ENCODE results near the gene ACD. TPM values are rescaled to one million over a fixed set of nuclear protein-coding genes. Genes with fewer than 3 reads are reported as not detected.
A peak's percentile ranks its signal among the peaks of the same experiment; 100 is the strongest.

The ACD gene
- total and polyA plus RNA-seq, 9 of the 15 experiments (the other 6 are each of a cell fraction or from before 2014, with no cell fraction given), result 4.2 to 47.4 (median 19.2) TPM

DNA sequence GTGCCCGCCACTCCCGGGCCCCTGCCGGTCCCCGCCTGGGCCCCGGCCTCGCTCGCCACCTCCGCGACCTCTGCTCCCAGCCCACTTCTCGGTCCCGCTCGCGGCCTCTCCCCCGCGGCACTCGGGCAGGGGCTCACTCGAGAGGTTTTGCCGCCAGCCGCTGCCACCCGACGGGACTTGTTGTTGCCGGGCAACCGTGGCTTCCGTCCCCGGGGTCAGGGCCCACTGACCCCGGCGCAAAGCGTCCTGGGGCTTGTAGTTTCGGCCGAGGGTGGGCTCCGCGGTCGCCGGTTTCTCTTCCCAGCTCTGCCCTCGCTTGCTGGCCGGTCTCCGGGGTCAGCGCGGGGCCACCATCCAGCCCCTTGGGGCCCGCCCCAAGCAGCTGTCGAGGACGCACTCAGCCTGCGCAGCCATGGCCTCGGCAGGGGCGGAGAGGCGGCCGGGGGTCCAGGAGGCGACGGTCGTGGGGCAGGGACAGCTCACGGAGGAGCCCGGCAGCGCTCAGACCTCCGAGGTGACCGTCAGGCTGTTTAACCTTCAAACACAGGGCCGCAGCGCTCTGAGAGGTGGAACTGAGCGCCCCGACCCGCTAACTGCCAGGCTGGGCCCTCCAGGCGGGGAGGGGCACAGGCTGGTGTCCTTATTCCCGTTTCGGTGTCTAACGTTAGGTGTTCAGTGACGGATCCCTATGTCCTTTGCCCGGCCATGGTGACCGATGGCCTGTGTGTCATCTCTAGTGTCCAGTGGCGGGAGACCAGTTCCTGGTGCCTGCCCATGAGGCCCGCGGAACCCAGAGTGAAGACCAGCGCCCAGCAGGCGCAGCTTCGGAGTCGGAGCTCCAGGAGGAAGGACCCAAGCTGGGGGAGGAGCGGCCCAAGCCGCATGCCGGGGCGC lies 6.7 kb upstream of the ACD start, which contains the start of the genes C16orf86 and ENKD1 (continued):
- TF ChIP-seq PCBP2 (IDR thresholded peaks at IDR 0.05; ENCODE audit: low read depth, low read length, poor library complexity, severe bottlenecking) (no peak), POU5F1 (IDR thresholded peaks at IDR 0.05; ENCODE audit: borderline replicate concordance, low read depth, low read length, partially characterized antibody) (no peak), ZBED1 (IDR thresholded peaks at IDR 0.05) (no peak), ILK (tag; IDR thresholded peaks at IDR 0.05; ENCODE audit: borderline replicate concordance, low read depth) (no peak), NELFE (IDR thresholded peaks at IDR 0.05; ENCODE audit: insufficient read depth, insufficient read length) (no peak), CREBBP (IDR thresholded peaks at IDR 0.05; ENCODE audit: low read depth, low read length) (no peak), COPS2 (conservative IDR thresholded peaks at IDR 0.05) (no peak), STAT5B (CRISPR knock-in tag; IDR thresholded peaks at IDR 0.05) (no peak), ZNF766 (CRISPR knock-in tag; conservative IDR thresholded peaks at IDR 0.05) (no peak), ZNF583 (CRISPR knock-in tag; IDR thresholded peaks at IDR 0.05) (no peak; the same call in 1 of the 2 replicates), KDM4B (IDR thresholded peaks at IDR 0.05; ENCODE audit: borderline replicate concordance in 2 of 2, low read depth in 1 of 2) (no peak), ARHGAP35 (IDR thresholded peaks at IDR 0.05; ENCODE audit: partially characterized antibody) (no peak), RBFOX2 (IDR thresholded peaks at IDR 0.05; ENCODE audit: low read depth, low read length) (peak; percentile 69), XRCC5 (IDR thresholded peaks at IDR 0.05; ENCODE audit: low read depth, low read length) (no peak), ZNF586 (CRISPR knock-in tag; conservative IDR thresholded peaks at IDR 0.05) (no peak), PML (IDR thresholded peaks at IDR 0.05; ENCODE audit: low read length) (no peak)
- TF ChIP-seq, protein P1, sequence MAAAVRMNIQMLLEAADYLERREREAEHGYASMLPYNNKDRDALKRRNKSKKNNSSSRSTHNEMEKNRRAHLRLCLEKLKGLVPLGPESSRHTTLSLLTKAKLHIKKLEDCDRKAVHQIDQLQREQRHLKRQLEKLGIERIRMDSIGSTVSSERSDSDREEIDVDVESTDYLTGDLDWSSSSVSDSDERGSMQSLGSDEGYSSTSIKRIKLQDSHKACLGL (CRISPR knock-in tag; IDR thresholded peaks at IDR 0.05; ENCODE audit: borderline replicate concordance, poor library complexity, severe bottlenecking), result no peak
- TF ChIP-seq, protein P2, sequence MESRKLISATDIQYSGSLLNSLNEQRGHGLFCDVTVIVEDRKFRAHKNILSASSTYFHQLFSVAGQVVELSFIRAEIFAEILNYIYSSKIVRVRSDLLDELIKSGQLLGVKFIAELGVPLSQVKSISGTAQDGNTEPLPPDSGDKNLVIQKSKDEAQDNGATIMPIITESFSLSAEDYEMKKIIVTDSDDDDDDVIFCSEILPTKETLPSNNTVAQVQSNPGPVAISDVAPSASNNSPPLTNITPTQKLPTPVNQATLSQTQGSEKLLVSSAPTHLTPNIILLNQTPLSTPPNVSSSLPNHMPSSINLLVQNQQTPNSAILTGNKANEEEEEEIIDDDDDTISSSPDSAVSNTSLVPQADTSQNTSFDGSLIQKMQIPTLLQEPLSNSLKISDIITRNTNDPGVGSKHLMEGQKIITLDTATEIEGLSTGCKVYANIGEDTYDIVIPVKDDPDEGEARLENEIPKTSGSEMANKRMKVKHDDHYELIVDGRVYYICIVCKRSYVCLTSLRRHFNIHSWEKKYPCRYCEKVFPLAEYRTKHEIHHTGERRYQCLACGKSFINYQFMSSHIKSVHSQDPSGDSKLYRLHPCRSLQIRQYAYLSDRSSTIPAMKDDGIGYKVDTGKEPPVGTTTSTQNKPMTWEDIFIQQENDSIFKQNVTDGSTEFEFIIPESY (CRISPR knock-in tag; IDR thresholded peaks at IDR 0.05), result peak; percentile 99
- TF ChIP-seq, protein P3, sequence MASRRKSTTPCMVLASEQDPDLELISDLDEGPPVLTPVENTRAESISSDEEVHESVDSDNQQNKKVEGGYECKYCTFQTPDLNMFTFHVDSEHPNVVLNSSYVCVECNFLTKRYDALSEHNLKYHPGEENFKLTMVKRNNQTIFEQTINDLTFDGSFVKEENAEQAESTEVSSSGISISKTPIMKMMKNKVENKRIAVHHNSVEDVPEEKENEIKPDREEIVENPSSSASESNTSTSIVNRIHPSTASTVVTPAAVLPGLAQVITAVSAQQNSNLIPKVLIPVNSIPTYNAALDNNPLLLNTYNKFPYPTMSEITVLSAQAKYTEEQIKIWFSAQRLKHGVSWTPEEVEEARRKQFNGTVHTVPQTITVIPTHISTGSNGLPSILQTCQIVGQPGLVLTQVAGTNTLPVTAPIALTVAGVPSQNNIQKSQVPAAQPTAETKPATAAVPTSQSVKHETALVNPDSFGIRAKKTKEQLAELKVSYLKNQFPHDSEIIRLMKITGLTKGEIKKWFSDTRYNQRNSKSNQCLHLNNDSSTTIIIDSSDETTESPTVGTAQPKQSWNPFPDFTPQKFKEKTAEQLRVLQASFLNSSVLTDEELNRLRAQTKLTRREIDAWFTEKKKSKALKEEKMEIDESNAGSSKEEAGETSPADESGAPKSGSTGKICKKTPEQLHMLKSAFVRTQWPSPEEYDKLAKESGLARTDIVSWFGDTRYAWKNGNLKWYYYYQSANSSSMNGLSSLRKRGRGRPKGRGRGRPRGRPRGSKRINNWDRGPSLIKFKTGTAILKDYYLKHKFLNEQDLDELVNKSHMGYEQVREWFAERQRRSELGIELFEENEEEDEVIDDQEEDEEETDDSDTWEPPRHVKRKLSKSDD (conservative IDR thresholded peaks at IDR 0.05; ENCODE audit: low read length), result no peak
- TF ChIP-seq, protein P4, sequence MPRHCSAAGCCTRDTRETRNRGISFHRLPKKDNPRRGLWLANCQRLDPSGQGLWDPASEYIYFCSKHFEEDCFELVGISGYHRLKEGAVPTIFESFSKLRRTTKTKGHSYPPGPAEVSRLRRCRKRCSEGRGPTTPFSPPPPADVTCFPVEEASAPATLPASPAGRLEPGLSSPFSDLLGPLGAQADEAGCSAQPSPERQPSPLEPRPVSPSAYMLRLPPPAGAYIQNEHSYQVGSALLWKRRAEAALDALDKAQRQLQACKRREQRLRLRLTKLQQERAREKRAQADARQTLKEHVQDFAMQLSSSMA (CRISPR knock-in tag; IDR thresholded peaks at IDR 0.05), result no peak

All from K562 (cell line).